GM19239 (cell line): ENCODE data around the gene PAX6.
"Not testable (repeated sequence)": the region's sequence is repeated elsewhere in the genome, so short reads cannot be mapped to it uniquely, and the experiment has no call there.

ENCODE experiments used
- DNase-seq: peaks from one replicate; pipeline ENCODE4 v3.0.0; 2011; ENCODE audit warnings: low spot score; ENCODE audit not compliant: insufficient read length
- FAIRE-seq: peaks from 2 replicates; lab custom pipeline; 2011; peaks lifted over from hg19 to GRCh38; lab: Jason Lieb, UNC

PAX6 gene

DNA sequence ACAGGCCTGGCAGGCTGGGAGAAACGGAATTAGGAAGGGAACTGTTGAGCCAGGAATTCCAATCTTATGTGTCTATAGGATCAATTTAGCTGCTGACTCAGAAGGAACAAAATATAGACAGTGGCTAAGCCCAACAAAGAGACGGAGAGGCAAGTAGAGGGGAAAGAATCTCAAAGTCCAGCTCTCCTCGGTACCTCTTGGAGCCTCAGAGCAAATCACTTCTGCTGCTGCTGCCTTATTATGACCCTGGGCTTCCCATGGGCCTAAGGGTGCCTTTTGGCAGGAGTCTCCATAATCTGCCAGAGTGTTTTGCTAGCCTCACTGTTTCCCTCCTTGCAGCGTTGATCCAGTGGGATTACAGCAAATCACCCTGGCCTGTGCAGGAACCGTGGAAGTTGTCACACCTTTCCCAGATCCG, 31.7 kb downstream of the PAX6 start:
- DNase-seq = no peak

DNA sequence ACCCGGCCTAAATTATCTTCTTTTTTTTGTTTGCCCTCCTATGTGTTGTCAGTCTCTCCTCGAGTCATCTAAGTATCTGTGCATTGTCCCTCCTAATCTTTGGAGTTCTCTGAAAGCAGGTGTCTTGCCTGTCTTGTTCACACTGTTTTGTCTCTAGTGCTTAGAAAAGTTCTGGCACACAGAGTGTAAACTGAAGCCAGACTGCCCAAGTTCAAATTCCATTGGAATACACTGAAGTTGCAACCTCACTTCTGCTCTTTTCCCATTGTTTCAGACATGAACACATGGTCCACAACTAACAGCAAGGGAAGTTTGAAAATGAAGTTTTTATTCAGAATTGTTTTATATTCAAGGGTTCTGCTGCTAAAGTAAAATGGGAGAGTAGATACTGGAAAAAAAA, 38.7 kb downstream of the PAX6 start:
- FAIRE-seq (no peak), DNase-seq (no peak)

More for the DNA sequence above, 31.7 kb downstream of the PAX6 start:
- no peak for FAIRE-seq

DNA sequence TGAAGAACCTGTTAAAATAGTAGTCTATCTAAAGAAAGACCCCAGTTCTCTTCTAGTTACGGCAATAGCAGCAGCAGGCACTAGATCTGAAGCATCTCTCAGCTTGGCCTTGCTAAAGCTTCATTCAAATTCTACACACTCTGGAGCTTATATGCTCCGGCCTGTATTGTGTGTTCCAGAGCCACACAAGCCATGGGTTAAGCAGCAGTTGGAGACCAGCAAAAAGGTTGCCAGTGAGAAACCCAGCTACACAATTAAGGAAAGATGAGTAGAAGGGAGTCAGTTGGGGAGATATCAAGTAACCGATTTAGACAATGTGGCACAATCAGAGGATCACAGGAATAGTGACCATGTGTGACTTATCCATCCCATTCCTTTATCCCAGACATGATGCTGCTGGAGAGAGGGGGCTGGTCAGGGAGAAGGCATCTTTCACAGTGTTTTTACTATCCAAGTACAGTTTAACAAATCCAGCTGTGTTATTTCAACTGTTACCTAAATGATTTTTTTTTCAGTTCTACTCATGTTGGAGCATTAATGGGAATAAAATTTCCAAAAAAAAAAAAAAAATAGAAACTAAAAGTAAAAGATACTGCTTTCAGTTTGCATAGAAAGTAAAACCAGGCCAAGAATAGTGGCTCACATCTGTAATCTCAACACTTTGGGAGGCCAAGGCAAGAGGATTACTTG, 41.0 kb downstream of the PAX6 start:
- no peak for DNase-seq
- FAIRE-seq = no peak

DNA sequence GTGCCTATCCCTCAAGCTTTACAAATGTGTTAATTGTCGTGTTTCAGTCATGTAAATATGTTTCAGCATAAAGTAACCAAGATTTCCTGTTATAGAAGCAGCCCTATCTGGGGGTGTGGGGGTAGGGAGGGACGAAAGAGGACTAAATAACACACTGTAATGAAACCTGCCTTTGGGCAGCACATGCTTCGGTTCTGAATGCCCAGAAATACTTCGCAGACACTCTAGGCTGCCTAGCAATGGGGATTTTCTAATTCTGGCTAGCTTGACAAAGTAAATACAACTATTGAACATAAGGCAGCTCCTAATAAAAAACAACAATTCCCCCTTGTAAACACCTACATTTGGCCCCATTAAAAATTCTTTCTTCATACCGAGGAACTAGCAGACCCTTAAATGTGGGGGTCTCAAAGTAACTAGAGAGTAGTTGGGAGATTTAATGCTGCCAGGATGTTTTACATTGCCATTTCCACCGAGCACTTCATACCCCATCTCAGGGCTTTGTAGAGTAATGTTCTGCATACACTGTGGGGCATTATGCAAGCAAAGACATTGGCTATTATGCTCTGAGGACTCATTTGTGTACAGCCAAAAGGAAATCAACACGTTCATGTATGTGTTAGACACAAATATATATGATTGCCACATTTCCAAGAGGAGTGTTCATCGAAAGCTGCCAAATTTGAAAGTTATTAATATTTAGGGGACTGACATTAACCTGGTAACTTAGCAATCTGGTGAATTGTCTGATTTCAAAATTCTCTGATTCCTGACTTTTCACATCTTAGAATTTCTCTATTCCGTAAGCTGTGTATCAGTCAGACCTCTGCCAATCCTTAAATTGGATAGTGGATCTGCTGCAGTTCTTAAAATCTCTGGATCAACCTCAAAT, 42.1 kb downstream of the PAX6 start:
- FAIRE-seq = no peak
- DNase-seq = no peak

DNA sequence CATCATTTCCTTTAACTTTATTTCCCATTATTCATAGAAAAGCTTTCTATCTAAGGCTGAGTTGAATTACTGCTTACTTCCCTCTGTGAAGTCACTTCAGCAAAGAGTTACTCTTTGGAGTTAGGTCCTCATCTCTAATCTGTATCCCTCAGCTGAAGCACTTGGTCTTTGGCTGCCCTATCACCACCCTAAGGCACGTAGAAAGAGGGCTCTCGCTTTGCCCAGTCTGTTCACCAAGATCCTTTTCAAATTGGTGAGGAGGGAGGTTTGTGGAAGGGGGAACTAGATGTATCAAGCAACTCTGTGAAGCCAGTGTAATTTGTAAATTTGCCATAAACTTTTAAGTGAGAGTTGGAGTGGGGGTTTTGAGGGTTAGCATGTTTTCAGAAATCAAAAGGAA, 43.4 kb downstream of the PAX6 start:
- FAIRE-seq (no peak), DNase-seq (no peak)

DNA sequence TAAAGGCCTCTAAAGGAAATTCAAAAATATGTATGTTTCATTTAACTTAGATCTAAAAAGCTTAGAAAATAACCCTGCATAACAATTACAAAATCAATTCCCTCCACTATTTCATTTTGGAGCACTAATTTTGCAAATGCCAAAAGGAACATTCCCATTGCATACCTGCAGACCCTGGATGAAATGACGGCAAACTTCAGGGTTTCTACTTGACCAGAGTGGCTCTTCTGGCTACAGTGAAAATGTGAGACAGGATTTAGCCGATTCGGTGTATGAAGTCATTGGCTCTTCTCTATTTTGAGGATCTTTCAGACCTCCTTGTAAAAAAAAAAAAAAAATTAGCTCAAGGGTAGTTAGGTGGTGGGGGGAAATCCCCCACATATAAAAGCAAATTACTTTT, 44.1 kb downstream of the PAX6 start:
- no peak for DNase-seq
- no peak for FAIRE-seq

DNA sequence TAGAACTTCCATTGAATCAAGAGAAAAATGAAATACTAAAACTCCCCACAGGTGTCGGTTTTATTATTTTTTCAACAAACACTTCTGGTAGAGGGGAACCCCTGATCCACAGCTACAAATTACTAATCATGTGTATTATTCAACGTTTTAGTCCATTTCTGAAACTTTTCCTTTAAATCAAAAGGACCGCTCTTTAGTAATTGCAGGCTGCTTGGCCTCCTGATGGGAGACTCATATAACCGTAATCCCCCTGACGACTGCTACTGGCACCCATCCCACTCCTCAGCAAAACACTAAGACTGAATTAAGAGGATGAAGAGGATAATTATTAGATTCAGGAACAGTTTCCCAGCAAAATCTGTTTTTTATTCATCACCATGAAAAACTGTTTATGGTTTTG, 46.4 kb downstream of the PAX6 start:
- FAIRE-seq (no peak), DNase-seq (no peak)

DNA sequence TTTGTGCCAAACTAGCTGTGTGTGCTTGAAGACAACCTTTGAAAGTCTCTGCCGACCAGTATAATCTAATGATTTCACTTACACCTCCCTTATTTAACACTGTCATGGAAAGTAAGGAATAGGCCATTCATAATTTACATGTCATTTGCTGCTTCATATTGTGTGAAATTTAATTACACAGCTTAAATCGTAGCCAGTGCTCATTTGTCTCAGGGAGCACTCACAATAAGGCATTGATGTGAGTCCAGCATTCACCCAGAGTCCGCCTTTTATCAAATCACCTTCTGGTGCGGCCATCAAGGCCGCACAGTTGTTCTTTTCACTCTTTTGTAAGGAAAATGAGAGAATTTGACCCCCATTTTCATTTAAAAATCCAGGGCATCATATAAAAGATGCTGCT, 46.9 kb downstream of the PAX6 start:
- DNase-seq (no peak), FAIRE-seq (no peak)

DNA sequence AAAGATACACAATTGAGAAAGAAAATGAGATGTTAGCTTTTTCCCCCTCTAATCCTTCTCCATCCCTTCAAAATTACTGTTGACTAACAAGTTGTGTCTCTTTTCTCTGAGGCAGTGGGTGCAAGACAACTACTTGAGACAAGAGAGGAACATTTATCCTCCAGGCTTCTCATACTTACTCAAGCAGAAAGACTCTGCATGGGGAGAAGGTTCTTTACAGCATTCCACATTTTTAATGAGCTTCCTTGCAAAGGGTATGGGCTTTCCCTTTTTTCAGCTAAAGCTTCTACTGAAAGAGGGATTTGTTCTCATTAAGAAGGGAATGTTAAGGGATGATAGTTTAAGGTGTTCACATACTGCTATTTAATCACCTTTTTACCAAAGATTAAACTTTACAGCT, 47.8 kb downstream of the PAX6 start:
- FAIRE-seq (peak; percentile 42), DNase-seq (no peak)

DNA sequence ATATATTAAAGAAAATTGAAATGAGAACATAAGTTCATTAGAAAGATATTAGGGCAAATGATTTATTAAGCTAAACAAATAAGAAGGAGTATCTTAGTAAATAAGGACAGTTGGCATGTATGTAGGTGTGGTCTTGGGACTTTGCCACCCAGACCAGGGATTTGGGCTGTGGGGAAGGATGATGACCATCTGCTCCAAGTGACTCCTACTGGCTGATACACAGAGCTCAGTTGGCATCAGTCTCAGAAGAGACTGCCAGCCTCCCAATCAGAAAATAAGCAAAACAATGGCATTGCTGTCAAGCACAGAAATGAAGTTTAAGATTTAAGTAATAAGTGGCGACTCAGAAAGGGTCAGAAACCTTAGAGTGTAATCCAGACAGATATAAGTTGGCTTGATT, 49.5 kb downstream of the PAX6 start:
- no peak for FAIRE-seq

DNA sequence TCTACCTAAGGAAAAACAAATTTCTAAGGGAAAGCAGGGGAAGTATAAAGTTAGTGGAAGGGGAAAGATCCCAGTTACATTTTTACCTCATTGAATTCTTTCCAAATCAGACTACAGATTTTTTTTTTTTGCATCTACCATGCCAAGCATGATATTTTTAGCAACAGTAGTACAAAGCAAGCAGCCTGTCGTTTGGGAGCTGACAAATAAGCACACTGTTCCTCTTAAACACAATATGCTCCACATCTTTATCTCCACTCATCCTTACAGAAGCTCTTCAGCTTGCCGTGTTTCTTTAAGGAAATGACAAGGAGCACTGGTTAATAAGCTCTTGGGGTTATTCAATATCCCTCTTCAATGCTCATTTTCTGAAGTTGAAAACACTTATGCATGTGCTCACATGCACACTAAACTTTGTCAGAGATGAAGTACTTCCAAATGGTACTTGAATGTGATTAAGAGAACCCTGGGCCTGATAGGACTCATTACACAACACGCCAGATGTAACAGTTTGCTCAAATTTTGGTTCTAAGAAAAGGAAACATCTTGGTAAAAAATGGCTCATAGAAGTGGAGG, 53.8 kb downstream of the PAX6 start:
- no peak for FAIRE-seq
- DNase-seq = no peak

More for the DNA sequence above, 49.5 kb downstream of the PAX6 start:
- no peak for DNase-seq

DNA sequence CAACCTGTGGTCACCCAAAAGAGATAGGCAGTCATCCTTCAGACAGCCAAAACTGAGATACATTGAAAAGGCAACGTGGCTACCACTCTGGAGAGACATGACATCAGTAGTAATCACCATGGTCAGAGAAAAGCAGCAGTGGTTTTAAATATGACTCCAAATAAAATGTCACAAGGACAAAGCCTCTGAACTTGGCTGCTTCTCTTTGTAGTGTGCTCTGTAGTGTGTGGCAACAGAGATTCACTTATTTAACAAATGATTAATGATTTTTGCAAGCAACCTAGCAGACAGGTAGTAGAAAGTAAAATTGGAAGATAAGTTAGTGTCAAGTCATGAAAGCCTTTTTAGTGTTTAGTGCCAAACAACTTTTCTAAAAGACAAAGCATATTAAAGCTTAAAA, 63.5 kb downstream of the PAX6 start:
- FAIRE-seq = no peak

DNA sequence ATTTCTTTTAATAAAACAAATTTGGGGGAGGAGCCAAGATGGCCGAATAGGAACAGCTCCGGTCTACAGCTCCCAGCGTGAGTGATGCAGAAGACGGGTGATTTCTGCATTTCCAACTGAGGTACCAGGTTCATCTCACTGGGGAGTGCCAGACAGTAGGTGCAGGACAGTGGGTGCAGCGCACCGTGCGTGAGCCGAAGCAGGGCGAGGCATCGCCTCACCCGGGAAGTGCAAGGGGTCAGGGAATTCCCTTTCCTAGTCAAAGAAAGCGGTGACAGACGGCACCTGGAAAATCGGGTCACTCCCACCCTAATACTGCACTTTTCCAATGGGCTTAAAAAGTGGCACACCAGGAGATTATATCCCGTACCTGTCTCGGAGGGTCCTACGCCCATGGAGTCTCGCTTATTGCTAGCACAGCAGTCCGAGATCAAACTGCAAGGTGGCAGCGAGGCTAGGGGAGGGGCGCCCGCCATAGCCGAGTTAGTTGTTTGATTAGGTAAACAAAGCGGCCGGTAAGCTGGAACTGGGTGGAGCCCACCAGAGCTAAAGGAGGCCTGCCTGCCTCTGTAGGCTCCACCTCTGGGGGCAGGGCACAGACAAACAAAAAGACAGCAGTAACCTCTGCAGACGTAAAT, 70.3 kb downstream of the PAX6 start:
- FAIRE-seq, DNase-seq: not testable (repeated sequence)

More for the DNA sequence above, 63.5 kb downstream of the PAX6 start:
- DNase-seq = no peak

DNA sequence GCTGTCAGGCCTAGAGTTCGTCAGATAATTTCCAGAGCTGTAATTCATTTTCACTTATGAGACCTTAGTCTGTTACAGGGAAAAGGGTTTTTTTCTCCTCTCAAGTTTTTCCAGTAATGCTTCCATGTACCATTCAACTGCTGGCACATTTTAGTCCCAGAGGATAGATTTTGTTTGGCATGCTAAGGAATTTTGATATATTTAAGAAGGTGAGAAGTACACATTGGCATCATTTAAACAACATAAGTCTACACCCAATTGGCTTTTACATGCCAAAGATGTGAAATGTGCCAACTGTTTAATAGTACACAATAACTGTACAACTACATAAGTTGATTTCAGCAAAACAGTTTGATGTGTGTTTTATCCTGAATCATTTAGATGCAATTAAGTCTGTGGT, 71.0 kb downstream of the PAX6 start:
- DNase-seq (no peak), FAIRE-seq (no peak)
